Iris pigment epithelial cell (primary cell): Measurements from ENCODE around the gene GOLGB1.

Experiments
- DNase-seq: peaks from one replicate; pipeline ENCODE4 v3.0.0-alpha.2; 2011; ENCODE audit warnings: low read depth

GOLGB1 gene

GRCh38 chr3:121637922-121638321 lies 111.6 kb downstream of the GOLGB1 start:
- no peak for DNase-seq

- DNase-seq: no peak
Measured at GRCh38 chr3:121630355-121630754, 119.2 kb downstream of the GOLGB1 start.

- DNase-seq: no peak
Measured at GRCh38 chr3:121629601-121630000, 119.9 kb downstream of the GOLGB1 start.

GRCh38 chr3:121627622-121628021 lies 121.9 kb downstream of the GOLGB1 start:
- no peak for DNase-seq

- DNase-seq: no peak
Measured at GRCh38 chr3:121627211-121627610, 122.3 kb downstream of the GOLGB1 start.

GRCh38 chr3:121626495-121626894 lies 123.0 kb downstream of the GOLGB1 start:
- no peak for DNase-seq

- no peak for DNase-seq
Measured at GRCh38 chr3:121624147-121624899, 125.2 kb downstream of the GOLGB1 start.

- DNase-seq: no peak
Measured at GRCh38 chr3:121621491-121621890, 128.1 kb downstream of the GOLGB1 start.

- no peak for DNase-seq
Measured at GRCh38 chr3:121619691-121620090, 129.8 kb downstream of the GOLGB1 start.
